IMR-90 (cell line): ENCODE data around the gene KDSR. TPM values are rescaled to one million over a fixed set of nuclear protein-coding genes. Genes with fewer than 3 reads are reported as not detected.

Experiments
- ATAC-seq: fragments of 200-7000 bp; cut with Tn5 transposase; 2 replicates; pipeline ENCODE4 v1.9.1; 2020; ENCODE audit warnings: low read depth, mild to moderate bottlenecking, moderate library complexity
- BruUV-seq: library from RNA; stranded (reverse); fragments of 400-500 nt; replicated peaks from 2 replicates; lab custom pipeline; 2021; lab: Mats Ljungman, UMichigan
- CTCF ChIA-PET: fragments of 300-600 bp; formaldehyde crosslinking; extraction: SDS; loops from one replicate; lab custom pipeline; 2021; ENCODE audit warnings: antibody characterized with exemption; lab: Yijun Ruan, JAX
- POLR2A ChIA-PET: fragments of 300-600 bp; sonication (Branson Sonifier 250); formaldehyde crosslinking; loops from one replicate; lab custom pipeline; 2022; ENCODE audit warnings: antibody characterized with exemption; ENCODE audit not compliant: unreplicated experiment; lab: Charles Lee
- DNase-seq: peaks from one replicate; pipeline ENCODE4 v3.0.0; 2013
- H2AFZ ChIP-seq: replicated peaks from 2 replicates; pipeline ENCODE3; 2013; ENCODE audit warnings: low read length, mild to moderate bottlenecking; ENCODE audit not compliant: poor library complexity
- H2AK5ac ChIP-seq: 2 replicates; pipeline ENCODE4 v1.6.1; 2013; ENCODE audit warnings: low read depth, low read length, inconsistent platforms
- H2AK9ac ChIP-seq: replicated peaks from 2 replicates; pipeline ENCODE3; 2013; ENCODE audit warnings: mild to moderate bottlenecking, low read depth, low read length, moderate library complexity; ENCODE audit not compliant: poor library complexity
- H2BK120ac ChIP-seq: 2 replicates; pipeline ENCODE4 v1.6.1; 2013; ENCODE audit warnings: low read depth, low read length, inconsistent platforms
- H2BK15ac ChIP-seq: 3 replicates; pipeline ENCODE4 v1.6.1; 2013; ENCODE audit warnings: low read depth, low read length, inconsistent platforms
- H2BK20ac ChIP-seq: 2 replicates; pipeline ENCODE4 v1.6.1; 2013; ENCODE audit warnings: low read depth, mild to moderate bottlenecking, inconsistent platforms, low read length, moderate library complexity
- H2BK5ac ChIP-seq: 2 replicates; pipeline ENCODE4 v1.6.1; 2013; ENCODE audit warnings: mild to moderate bottlenecking, low read depth, low read length, inconsistent platforms; ENCODE audit not compliant: poor library complexity, severe bottlenecking
- H3K14ac ChIP-seq: replicated peaks from 2 replicates; pipeline ENCODE4 v1.6.1; 2013; ENCODE audit warnings: low read depth, low read length, inconsistent platforms
- H3K18ac ChIP-seq: 2 replicates; pipeline ENCODE4 v1.6.1; 2013; ENCODE audit warnings: low read depth, low read length, control low read depth
- H3K23ac ChIP-seq: 2 replicates; pipeline ENCODE4 v1.6.1; 2013; ENCODE audit warnings: low read depth, low read length, inconsistent platforms
- H3K27ac ChIP-seq: 2 replicates; pipeline ENCODE4 v1.5.1; 2013; ENCODE audit warnings: mild to moderate bottlenecking, control low read depth, low read length; ENCODE audit not compliant: insufficient read depth
- H3K27me3 ChIP-seq: 2 replicates; pipeline ENCODE4 v1.6.1; 2013; ENCODE audit warnings: low read length; ENCODE audit not compliant: control insufficient read depth, insufficient read depth
- H3K36me3 ChIP-seq: 2 replicates; pipeline ENCODE4 v1.6.1; 2013; ENCODE audit warnings: low read length, mixed read lengths; ENCODE audit not compliant: control insufficient read depth, insufficient read depth
- H3K4ac ChIP-seq: 2 replicates; pipeline ENCODE4 v1.6.1; 2013; ENCODE audit warnings: low read depth, low read length, inconsistent platforms
- H3K4me1 ChIP-seq: 2 replicates; pipeline ENCODE4 v1.6.1; 2013; ENCODE audit warnings: low read length, mixed read lengths; ENCODE audit not compliant: control insufficient read depth, insufficient read depth
- H3K4me2 ChIP-seq: 2 replicates; pipeline ENCODE4 v1.6.1; 2013; ENCODE audit warnings: low read depth, mild to moderate bottlenecking, control low read depth, low read length, moderate library complexity
- H3K4me3 ChIP-seq: 2 replicates; pipeline ENCODE4 v1.5.1; 2013; ENCODE audit warnings: low read depth, mild to moderate bottlenecking, control low read depth, low read length, moderate library complexity; ENCODE audit not compliant: insufficient read depth
- H3K56ac ChIP-seq: 2 replicates; pipeline ENCODE4 v1.6.1; 2013; ENCODE audit warnings: low read length, inconsistent platforms; ENCODE audit not compliant: insufficient read depth; ENCODE audit errors: extremely low read depth
- H3K79me1 ChIP-seq, 2 experiments: 2 replicates each; pipeline ENCODE4 v1.6.1; 2013; ENCODE audit warnings: low read length in 2 of 2, inconsistent platforms in 1 of 2, low read depth in 1 of 2
- H3K9ac ChIP-seq: 2 replicates; pipeline ENCODE4 v1.6.1; 2013; ENCODE audit warnings: low read depth, low read length, control low read depth
- H3K9me1 ChIP-seq: 2 replicates; pipeline ENCODE4 v1.6.1; 2013; ENCODE audit warnings: low read length, inconsistent platforms; ENCODE audit not compliant: insufficient read depth
- H3K9me3 ChIP-seq: 2 replicates; pipeline ENCODE4 v1.6.1; 2013; ENCODE audit warnings: low read length; ENCODE audit not compliant: control insufficient read depth, insufficient read depth
- H4K20me1 ChIP-seq: 2 replicates; pipeline ENCODE4 v1.6.1; 2013; ENCODE audit warnings: low read length, inconsistent platforms; ENCODE audit not compliant: insufficient read depth
- H4K5ac ChIP-seq: 2 replicates; pipeline ENCODE4 v1.6.1; 2013; ENCODE audit warnings: mild to moderate bottlenecking, low read depth, low read length, control low read depth
- H4K8ac ChIP-seq, 2 experiments: 2 replicates each; pipeline ENCODE4 v1.6.1; 2013; ENCODE audit warnings: low read depth in 2 of 2, low read length in 2 of 2, control low read depth in 1 of 2, inconsistent platforms in 1 of 2
- H4K91ac ChIP-seq: 2 replicates; pipeline ENCODE4 v1.6.1; 2013; ENCODE audit warnings: low read depth, low read length, inconsistent platforms; ENCODE audit not compliant: insufficient read depth
- BHLHE40 ChIP-seq: fragments of 150-350 bp; IDR thresholded peaks from 2 replicates; pipeline ENCODE4 v1.6.1; 2016; ENCODE audit warnings: mild to moderate bottlenecking, low read depth, low read length
- CEBPB ChIP-seq: IDR thresholded peaks from 2 replicates; pipeline ENCODE4 v1.6.1; 2012; ENCODE audit warnings: low read depth, low read length, improper control_type of control experiment
- CHD1 ChIP-seq: IDR thresholded peaks from 2 replicates; pipeline ENCODE4 v1.6.1; 2012; ENCODE audit warnings: low read depth, low read length, improper control_type of control experiment
- CTCF ChIP-seq: conservative IDR thresholded peaks from 2 replicates; pipeline ENCODE4 v1.5.1; 2012; ENCODE audit warnings: mild to moderate bottlenecking, low read depth, low read length, improper control_type of control experiment
- ELK1 ChIP-seq: fragments of 150-350 bp; IDR thresholded peaks from 2 replicates; pipeline ENCODE4 v1.6.1; 2016; ENCODE audit warnings: low read depth, mild to moderate bottlenecking, low read length, moderate library complexity, borderline replicate concordance
- FOS ChIP-seq: fragments of 150-350 bp; IDR thresholded peaks from 2 replicates; pipeline ENCODE4 v1.6.1; 2016; ENCODE audit warnings: low read depth, low read length
- MAFK ChIP-seq: IDR thresholded peaks from 2 replicates; pipeline ENCODE4 v1.6.1; 2012; ENCODE audit warnings: low read depth, low read length, improper control_type of control experiment
- MAZ ChIP-seq: IDR thresholded peaks from 2 replicates; pipeline ENCODE4 v1.6.1; 2012; ENCODE audit warnings: low read depth, mild to moderate bottlenecking, low read length, improper control_type of control experiment, moderate library complexity, borderline replicate concordance
- MXI1 ChIP-seq: IDR thresholded peaks from 2 replicates; pipeline ENCODE4 v1.6.1; 2012; ENCODE audit warnings: low read depth, mild to moderate bottlenecking, low read length, moderate library complexity, borderline replicate concordance
- NFE2L2 ChIP-seq: fragments of 150-350 bp; IDR thresholded peaks from 2 replicates; pipeline ENCODE4 v1.6.1; 2016; ENCODE audit warnings: low read depth, mild to moderate bottlenecking, low read length
- POLR2A ChIP-seq: IDR thresholded peaks from 2 replicates; pipeline ENCODE4 v1.6.1; 2012; ENCODE audit warnings: mild to moderate bottlenecking, low read depth, low read length
- RAD21 ChIP-seq: IDR thresholded peaks from 2 replicates; pipeline ENCODE4 v1.6.1; 2012; ENCODE audit warnings: low read length, improper control_type of control experiment
- RCOR1 ChIP-seq: IDR thresholded peaks from 2 replicates; pipeline ENCODE4 v1.6.1; 2012; ENCODE audit warnings: mild to moderate bottlenecking, low read length, improper control_type of control experiment; ENCODE audit not compliant: insufficient replicate concordance
- RFX5 ChIP-seq: IDR thresholded peaks from 2 replicates; pipeline ENCODE4 v1.8.0; 2012; ENCODE audit warnings: low read depth, mild to moderate bottlenecking, low read length, moderate library complexity
- SMC3 ChIP-seq: fragments of 150-350 bp; IDR thresholded peaks from 2 replicates; pipeline ENCODE4 v1.6.1; 2016; ENCODE audit warnings: low read depth, mild to moderate bottlenecking, antibody characterized with exemption, low read length, moderate library complexity
- USF2 ChIP-seq: fragments of 150-350 bp; IDR thresholded peaks from 2 replicates; pipeline ENCODE4 v1.6.1; 2017; ENCODE audit warnings: mild to moderate bottlenecking, antibody characterized with exemption, low read length, low read depth
- WGBS, 2 experiments: methylation state at CpG; one replicate each; pipeline versions ENCODE4 v1.1.5 to v1.1.7; 2013; ENCODE audit warnings: missing lambda C conversion rate in 2 of 2; ENCODE audit not compliant: insufficient read length in 1 of 2; ENCODE audit errors: extremely low coverage in 2 of 2; 5-methylcytosine and 5-hydroxymethylcytosine counted together
- dilution Hi-C: fragments of 300-500 bp; cut with HindIII; formaldehyde crosslinking; loops from one replicate; pipeline ENCODE4 v1.14.3; 2018; ENCODE audit warnings: low sequenced_read_pairs; ENCODE audit not compliant: unreplicated experiment
- in situ Hi-C: fragments of 300-500 bp; cut with MboI; formaldehyde crosslinking; loops from 3 replicates; pipeline ENCODE4 v1.14.3; 2019; ENCODE audit warnings: low sequenced_read_pairs, inconsistent platforms, mixed read lengths
- intact Hi-C: fragments of 100-400 bp; cut with micrococcal nuclease; formaldehyde crosslinking; loops from 2 replicates; pipeline ENCODE4 v1.10.0; 2022
- polyA plus RNA-seq, 3 experiments: library from polyadenylated mRNA; depleted of rRNA; stranded (reverse); fragments of >200 nt; gene quantifications; 2 replicates each; pipeline ENCODE4 v1.2.3, GENCODE V29; 2012; ENCODE audit warnings: low replicate concordance in 1 of 3
- total RNA-seq: library from RNA; depleted of rRNA; stranded (reverse); fragments of >200 nt; gene quantifications from 2 replicates; pipeline ENCODE4 v1.2.3, GENCODE V29; 2012

The KDSR gene
- total and polyA plus RNA-seq, 2 of the 4 experiments (the other 2 are of a cell fraction), result 21.5 to 21.9 TPM

- H3K36me3 ChIP-seq, result peaks cover 31% of the 10 kb centered on the region
- H3K4me3 ChIP-seq, result no peak overlapping the region
- no peak overlapping the region for H3K4me2 ChIP-seq
- no peak overlapping the region for H3K18ac ChIP-seq
- dilution Hi-C loops (no loop called here), in situ Hi-C loops (no loop called here), intact Hi-C loops (loop anchor here (2.0 kb wide), 1 partner anchor 37 kb away; no protein-coding TSS in a partner anchor)
- no peaks in the 10 kb centered on the region for H3K9me3 ChIP-seq
- no peak overlapping the region for H2AFZ ChIP-seq
- H2BK120ac ChIP-seq, result no peak overlapping the region
- no peak for DNase-seq
- H2AK5ac ChIP-seq, result no peak overlapping the region
- H3K56ac ChIP-seq, result no peak overlapping the region
- no CpG with 5 or more reads among the region's 3 CpGs for WGBS, 2 experiments
- no peak overlapping the region for H3K4ac ChIP-seq
- CTCF ChIA-PET, result no interaction called here
- H2AK9ac ChIP-seq, result no peak overlapping the region
- peaks cover 8% of the 10 kb centered on the region for H3K4me1 ChIP-seq
- H3K23ac ChIP-seq, result no peak overlapping the region
- H4K5ac ChIP-seq, result no peak overlapping the region
- POLR2A ChIA-PET, result no interaction called here
- H3K79me1 ChIP-seq, result peaks cover 36 to 49% of the 10 kb centered on the region in 2 experiments
- TF ChIP-seq MAFK, result no peak
- TF ChIP-seq RFX5, result no peak
- no peak for TF ChIP-seq FOS
- TF ChIP-seq MXI1, result no peak
- TF ChIP-seq BHLHE40, result no peak
- no peak for TF ChIP-seq POLR2A
- TF ChIP-seq SMC3, result no peak
- TF ChIP-seq RCOR1, result no peak
- no peak for TF ChIP-seq RAD21
- no peak for TF ChIP-seq CEBPB
- no peak for TF ChIP-seq ELK1
- no peak for TF ChIP-seq CTCF
- no peak for TF ChIP-seq MAZ
- TF ChIP-seq NFE2L2, result no peak
- TF ChIP-seq CHD1, result no peak
- no peak for TF ChIP-seq USF2
- no peak overlapping the region for H4K91ac ChIP-seq
- no peak overlapping the region for H4K8ac ChIP-seq
- no peak for ATAC-seq
- H2BK5ac ChIP-seq, result no peak overlapping the region
- H2BK15ac ChIP-seq, result no peak overlapping the region
- no peak overlapping the region for H2BK20ac ChIP-seq
- no peak overlapping the region for H3K27ac ChIP-seq
- no peak overlapping the region for H3K14ac ChIP-seq
- peaks cover 4% of the 10 kb centered on the region; the same call in 1 of the 2 replicates for H4K20me1 ChIP-seq
- H3K27me3 ChIP-seq, result no peaks in the 10 kb centered on the region
- no TSS peak for BruUV-seq
- H3K9me1 ChIP-seq, result peaks cover 14% of the 10 kb centered on the region
- no peak overlapping the region for H3K9ac ChIP-seq
These were observed 39.0 kb upstream of the KDSR start for GRCh38 chr18:63405986-63406385.
